ENCODE results near the gene PUSL1. TPM values are rescaled to one million over a fixed set of nuclear protein-coding genes. Genes with fewer than 3 reads are reported as not detected.
A peak's percentile ranks its signal among the peaks of the same experiment; 100 is the strongest.

The PUSL1 gene
- 10 to 100 TPM; 14.5 to 24.8 TPM for total RNA-seq

DNA sequence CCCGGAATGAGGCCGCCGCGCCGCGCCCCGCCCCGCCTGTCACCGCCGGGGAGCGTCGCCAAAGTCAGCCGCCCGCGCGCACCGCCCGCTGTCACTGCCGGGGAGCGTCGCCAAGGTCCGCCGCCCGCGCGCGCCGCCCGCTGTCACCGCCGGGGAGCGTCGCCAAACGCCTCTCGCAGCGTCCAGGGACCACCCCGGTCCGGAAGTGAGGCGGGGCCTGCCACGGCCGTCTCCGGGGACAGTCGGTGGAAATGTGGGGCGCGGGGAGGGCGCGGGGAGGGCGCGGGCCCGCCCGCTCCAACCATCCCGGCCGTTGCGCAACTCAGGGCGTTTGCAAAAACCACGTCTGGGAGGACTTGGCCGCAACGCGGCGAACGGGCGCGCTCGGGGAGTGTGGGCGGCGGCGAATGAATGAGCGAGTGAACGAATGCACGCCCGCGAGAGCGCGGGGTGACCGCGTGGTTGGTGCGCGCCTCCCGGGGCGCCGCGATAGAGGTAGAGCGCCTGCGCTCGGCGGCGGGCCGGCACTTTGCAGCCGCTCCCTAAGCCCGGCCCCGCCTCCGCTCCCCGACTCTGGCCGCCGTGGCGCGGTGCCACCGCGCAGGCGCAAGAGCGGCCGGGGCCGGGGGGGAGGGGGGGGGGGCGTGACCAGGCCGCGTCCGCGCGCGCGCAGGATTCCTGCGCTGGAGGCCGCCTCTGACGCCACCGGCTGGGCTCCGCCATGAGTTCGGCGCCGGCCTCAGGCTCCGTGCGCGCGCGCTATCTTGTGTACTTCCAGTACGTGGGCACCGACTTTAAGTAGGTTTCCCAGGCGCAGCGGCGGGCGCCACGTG, at the start of gene PUSL1, which contains the start of gene ACAP3:
TSS of gene PUSL1 (plus strand) at position 675 of the 833 bp plus-strand sequence. CDS start at position 722, 47 bp downstream.
TSS of gene ACAP3 (minus strand) at position 8 of the 833 bp plus-strand sequence. CDS start 115 bp downstream, outside the sequence.
- H3K9me3 ChIP-seq: no peaks in the 10 kb centered on the region
- H3K4me3 ChIP-seq: peak within 1 kb of the TSS; percentile 67 to 90
- DNase-seq (ENCODE audit: low spot score): peak; percentile 95
- H3K27ac ChIP-seq: peak within 1 kb of the TSS; percentile 95
- H3K4me1 ChIP-seq: peaks cover 0 to 51% of the 10 kb centered on the region in 2 donors
- peaks cover 20% of the 10 kb centered on the region for H3K36me3 ChIP-seq
- no peaks in the 10 kb centered on the region for H3K27me3 ChIP-seq
- peak in 1 of 2 donors; percentile 22 for TF ChIP-seq CTCF (IDR thresholded peaks at IDR 0.05)

- no peaks in the 10 kb centered on the region for H3K9me3 ChIP-seq
- peaks cover 0 to 30% of the 10 kb centered on the region in 2 donors for H3K4me1 ChIP-seq
- H3K27ac ChIP-seq: no peak overlapping the region
- no peak for DNase-seq (ENCODE audit: low spot score)
- peaks cover 73% of the 10 kb centered on the region for H3K36me3 ChIP-seq
- TF ChIP-seq CTCF (IDR thresholded peaks at IDR 0.05): no peak
- no peak overlapping the region for H3K4me3 ChIP-seq
- no peaks in the 10 kb centered on the region for H3K27me3 ChIP-seq
Observed at GRCh38 chr1:1259119-1259488, 49.3 kb upstream of the PUSL1 start.

DNA sequence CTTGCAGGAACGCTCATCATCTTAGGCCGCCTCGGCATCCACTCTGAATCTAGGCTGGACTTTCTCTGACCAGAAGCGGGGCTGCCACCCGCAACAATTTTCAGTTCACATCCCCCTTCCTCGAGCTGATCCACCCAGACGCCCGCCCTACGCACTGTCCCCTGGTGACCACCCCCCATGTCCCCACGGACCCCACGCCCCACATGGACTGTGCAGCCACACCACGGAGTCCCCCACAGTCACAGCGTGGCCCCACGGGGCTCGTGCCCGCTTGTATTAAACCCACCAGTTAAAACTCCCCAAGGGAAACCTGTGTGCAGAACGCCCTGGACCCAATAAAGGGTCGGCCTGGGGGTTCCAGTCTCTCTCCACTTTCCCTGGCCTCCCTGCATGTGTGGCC, 48.9 kb upstream of the PUSL1 start:
- Histone ChIP-seq H3K36me3 (peaks cover 73% of the 10 kb centered on the region), H3K4me1 (peaks cover 0 to 30% of the 10 kb centered on the region in 2 donors), H3K4me3 (no peak overlapping the region), H3K9me3 (no peaks in the 10 kb centered on the region), H3K27ac (peak overlapping the region in 1 of 2 donors; percentile 28), H3K27me3 (no peaks in the 10 kb centered on the region)
- no peak for DNase-seq (ENCODE audit: low spot score)
- TF ChIP-seq CTCF (IDR thresholded peaks at IDR 0.05): no peak

GRCh38 chr1:1259951-1260600, 48.3 kb upstream of the PUSL1 start:
- DNase-seq (ENCODE audit: low spot score): no peak
- Histone ChIP-seq H3K9me3 (no peaks in the 10 kb centered on the region), H3K36me3 (peaks cover 73% of the 10 kb centered on the region), H3K27ac (peak overlapping the region; percentile 28 to 29), H3K4me3 (no peak overlapping the region), H3K27me3 (no peaks in the 10 kb centered on the region), H3K4me1 (peaks cover 0 to 30% of the 10 kb centered on the region in 2 donors)
- no peak for TF ChIP-seq CTCF (IDR thresholded peaks at IDR 0.05)

DNA sequence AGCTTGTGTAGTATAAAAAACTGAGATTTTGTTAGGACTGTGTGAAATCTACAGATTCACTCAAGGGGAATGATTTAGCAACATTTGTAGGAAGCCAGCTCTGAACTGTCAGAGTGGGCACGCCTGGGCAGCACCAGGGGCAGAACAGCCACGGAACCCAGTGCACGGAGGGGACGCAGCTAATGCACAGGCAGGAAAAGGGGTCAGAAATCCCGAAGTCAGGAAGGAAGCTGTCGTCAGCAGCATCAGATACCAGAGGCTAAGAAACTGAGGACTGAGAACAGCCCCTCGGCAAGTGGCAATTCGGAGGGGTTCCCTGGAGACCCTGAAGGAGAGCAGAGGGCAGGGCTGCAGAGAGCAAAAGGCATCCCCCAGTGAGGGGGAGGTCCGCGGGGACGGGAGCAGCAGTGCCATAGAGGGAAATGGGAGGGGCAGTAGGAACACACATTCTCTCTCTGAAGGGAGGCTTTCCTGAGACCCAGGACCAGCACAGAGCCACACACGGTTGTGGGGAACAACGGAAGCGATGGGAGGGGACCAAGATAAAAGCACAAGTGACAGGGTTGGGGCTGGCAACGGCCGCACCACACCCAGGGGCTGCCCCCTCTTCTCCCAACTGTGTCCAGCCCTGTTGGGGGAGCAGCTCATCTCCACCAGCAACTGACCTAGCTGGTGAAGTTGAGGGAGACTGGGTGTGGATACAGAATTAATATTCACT, 47.4 kb upstream of the PUSL1 start:
- H3K27ac ChIP-seq: peak overlapping the region in 1 of 2 donors; percentile 28
- peaks cover 72% of the 10 kb centered on the region for H3K36me3 ChIP-seq
- no peak overlapping the region for H3K4me3 ChIP-seq
- DNase-seq (ENCODE audit: low spot score): no peak
- H3K9me3 ChIP-seq: no peaks in the 10 kb centered on the region
- no peaks in the 10 kb centered on the region for H3K27me3 ChIP-seq
- TF ChIP-seq CTCF (IDR thresholded peaks at IDR 0.05): no peak
- H3K4me1 ChIP-seq: peaks cover 0 to 30% of the 10 kb centered on the region in 2 donors

All from right atrium auricular region (tissue), 2 donors.